HG03575 (cell line): ENCODE results near the gene PTPRM.
"Not testable (repeated sequence)": the region's sequence is repeated elsewhere in the genome, so short reads cannot be mapped to it uniquely, and the experiment has no call there.

Experiments used
- ATAC-seq: cut with Tn5 transposase; IDR thresholded peaks from one replicate; pipeline ENCODE4 v1.9.1; 2021; ENCODE audit not compliant: unreplicated experiment, insufficient number of reproducible peaks, low FRiP score; ENCODE audit errors: extremely low read depth

PTPRM gene

DNA sequence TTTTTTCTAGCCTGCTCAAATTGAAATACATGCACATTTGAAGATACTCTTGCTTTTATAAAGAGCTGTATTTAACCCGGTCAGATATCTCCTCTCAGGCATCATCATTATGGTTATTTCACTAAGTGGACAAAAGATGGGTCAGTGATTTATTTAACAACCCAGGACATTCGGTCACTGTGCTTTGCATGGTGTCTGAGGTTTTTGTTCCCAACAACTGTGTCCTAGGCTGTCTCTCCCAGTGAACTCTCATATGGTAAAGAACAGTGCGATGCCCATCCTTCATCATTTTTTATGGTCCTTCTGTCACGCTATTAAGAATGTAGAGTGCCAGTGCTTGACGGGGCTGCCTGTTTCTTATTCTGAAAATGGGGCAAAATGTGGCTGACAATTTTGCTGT lies 372.4 kb downstream of the PTPRM start:
- no peak for ATAC-seq

DNA sequence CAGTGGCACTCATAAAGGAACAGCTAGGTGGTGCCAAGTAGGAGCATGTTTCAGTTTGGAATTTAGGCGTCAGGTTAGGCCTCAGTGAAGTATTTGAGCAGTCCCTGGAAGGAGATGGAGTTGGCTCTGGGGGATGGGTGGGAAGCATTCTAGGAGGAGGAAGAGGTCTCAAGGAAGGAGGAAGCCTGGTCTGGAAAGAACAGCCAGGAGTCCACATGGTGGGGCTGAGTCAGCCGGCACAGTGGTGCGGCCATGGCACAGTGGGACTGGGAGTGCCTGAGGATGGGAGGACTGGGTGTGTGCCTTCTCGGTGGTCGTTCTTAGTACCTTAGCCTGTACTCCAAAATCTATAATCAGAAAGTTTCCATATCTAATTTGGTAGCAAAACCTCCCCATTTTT lies 373.3 kb downstream of the PTPRM start:
- ATAC-seq = no peak

- no peak for ATAC-seq
These were observed 373.9 kb downstream of the PTPRM start for GRCh38 chr18:7940971-7941370.

DNA sequence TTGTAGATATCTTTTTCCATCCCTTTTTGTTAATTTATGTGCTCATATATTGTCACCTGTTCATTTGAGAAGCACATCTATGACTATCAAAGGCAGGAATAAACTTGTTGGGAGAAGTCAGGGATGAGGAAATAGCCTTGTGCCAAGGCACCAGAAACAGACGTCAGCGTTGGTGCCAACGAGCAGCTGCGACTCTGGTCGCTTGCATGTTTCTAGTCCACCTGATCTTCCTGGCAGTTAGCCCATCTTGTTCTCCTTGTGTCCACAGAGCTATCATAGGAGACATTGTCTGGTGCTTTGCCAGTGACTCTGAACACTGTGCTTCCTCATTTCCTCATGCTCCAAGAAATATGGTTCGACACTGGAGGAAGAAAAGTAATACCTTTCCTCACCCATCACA lies 374.4 kb downstream of the PTPRM start:
- no peak for ATAC-seq

DNA sequence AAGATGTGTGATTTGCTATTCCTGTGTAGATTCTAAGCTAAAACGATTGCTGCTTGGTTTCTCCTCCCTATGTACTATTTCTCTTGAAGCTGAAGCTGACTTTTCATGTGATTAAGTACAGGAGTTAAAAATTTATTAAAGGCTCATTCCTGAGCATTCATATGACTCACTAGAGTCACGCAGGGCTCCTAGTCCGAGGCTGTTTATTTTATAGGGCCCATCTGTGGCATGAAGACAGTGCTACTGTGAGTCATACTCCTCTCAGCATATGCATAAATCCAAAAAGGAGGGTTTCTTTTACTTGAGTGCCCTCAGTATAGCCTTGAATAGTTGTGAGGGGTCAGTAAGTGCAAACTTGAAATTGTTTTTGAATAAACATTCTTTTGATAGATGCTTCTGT lies 378.8 kb downstream of the PTPRM start:
- ATAC-seq = no peak

DNA sequence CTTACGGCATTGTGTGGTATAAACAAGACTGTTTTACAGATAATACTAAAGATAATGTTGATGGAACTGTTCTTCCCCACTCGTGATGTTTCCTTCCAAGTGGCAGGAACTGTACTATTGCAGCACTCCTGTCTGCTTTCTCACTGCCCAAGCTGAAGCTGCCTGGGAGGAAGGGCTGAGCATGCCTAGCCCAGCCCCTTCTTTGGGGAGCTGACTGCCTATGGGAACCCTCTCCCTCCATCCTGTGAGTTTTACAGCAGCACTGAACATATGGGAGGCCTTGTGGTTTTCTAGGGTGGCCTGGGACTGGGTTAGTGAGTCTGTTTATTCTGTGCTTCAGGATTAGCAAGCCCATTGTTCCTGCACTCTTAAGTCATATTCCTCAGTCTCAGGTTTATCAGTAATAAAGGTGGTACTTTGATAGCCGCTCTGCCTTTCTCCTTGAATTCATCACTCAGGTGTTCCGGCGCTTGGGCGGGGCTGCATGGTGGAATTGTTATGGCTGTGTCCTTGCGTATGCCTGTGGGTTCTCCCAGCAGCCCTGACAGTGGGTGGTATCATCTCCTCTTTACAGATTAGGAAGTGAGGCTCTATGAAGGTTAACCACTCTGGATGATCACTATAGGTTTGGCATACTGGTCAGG lies 379.7 kb downstream of the PTPRM start:
- no peak for ATAC-seq

DNA sequence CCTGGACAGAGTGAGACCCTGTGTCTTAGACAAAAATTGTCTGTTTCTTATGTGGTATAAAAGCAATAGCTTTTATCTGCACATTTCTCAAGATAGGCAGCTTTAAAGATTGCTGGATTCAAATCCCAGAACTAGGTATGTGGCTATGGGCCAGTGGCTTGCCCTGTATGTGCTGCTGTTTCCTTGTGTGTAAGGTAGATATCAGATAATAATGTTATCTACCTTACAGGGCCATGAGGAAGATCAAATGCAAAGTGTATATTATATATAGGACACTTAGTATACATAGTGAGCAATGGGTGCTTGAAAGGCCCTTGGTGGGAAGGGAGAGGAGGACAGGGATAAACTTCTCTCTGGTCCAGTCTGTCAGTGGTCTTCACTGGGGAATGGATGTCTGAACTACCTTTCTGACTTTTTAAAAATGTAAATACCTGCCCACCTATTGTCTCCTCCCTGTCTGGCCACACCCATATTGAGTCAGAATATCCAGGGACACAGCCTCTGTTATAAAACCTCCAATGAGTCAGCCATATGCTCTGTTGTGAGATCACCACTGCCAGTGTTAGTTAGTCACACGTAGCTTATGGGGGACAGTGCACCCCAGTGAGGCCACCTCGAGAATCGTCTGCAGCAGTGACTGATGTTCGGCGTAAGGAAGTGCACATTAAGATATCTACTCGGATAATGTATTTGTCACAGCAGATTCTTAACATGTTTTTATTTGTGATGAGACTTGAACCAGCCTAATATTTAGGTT lies 383.4 kb downstream of the PTPRM start:
- ATAC-seq = no peak

DNA sequence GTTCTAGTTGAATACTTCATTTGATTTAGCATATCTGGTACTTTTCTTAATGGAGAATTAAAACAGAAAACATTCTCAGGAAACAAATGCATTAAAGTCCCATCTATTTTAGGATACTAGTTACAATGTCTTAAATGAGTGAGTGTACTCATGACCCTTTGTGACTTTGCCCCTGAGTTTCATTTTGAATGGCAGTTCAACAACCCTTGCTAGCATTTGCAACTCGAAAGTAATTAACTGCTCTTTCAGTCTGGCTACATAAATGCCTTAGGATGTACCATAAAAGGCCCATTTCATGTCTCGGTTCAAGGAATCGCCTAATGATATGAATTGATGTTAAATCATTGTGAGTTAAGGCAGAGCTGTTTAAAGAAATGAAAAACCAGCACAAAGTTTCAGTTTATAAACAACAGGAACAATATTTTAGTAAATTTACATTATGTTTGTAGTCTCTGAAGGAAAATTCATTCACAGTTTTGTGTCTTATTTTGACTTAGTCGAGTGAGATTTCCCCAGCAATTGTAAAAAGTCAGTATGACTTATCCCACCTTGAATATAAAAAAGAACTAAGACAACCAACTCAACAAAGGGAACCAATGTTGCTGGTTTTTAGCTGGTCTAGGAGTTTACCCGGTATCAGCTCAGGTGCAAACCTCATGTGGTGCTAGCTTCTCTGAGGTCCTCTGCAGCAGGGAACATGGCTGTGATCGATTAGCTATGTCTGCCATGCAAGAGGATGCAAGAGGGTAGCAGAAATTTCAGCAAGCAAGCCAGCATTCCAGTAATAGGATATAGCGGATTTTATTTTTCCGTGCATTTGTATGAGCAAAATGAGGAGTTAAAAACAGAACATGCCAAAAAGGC lies 386.2 kb downstream of the PTPRM start:
- ATAC-seq = peak; percentile 64

DNA sequence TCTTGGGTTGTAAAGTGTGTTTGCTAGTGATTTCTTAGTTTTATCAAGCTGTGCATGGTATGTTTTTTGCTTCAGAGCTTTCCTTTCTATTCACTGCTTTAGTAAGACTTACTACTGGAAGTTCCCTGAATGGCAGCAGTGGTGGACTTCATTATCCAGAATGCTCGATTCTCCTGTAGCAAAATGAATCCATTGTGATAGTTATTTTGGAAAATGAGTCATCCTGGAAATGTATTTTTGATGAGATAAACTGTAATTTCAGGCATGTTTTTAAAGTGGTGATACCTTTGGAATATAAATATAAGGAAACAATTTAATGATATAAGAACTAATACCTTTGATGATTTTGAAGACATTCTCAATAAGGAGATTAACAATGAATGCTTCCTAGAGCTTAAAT lies 387.1 kb downstream of the PTPRM start:
- ATAC-seq = no peak

DNA sequence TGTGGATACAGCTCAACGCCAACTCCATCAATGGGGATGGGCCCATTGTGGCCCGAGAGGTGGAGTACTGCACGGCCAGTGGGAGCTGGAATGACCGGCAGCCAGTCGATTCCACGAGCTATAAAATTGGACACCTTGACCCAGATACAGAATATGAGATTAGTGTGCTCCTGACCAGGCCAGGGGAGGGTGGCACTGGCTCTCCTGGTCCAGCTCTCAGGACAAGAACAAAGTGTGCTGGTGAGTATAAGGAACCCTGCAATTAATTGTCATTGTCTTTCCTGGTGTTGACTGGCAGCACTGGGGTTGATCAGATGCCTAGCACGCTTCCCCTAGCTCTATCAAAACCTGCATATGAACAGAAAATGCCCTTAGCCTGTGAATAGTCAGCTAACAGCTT lies 388.1 kb downstream of the PTPRM start:
- no peak for ATAC-seq

- no peak for ATAC-seq
These were observed 390.2 kb downstream of the PTPRM start for GRCh38 chr18:7957297-7957696.

- no peak for ATAC-seq
These were observed 391.2 kb downstream of the PTPRM start for GRCh38 chr18:7958081-7958896.

GRCh38 chr18:7958897-7959146 lies 391.7 kb downstream of the PTPRM start:
- no peak for ATAC-seq

DNA sequence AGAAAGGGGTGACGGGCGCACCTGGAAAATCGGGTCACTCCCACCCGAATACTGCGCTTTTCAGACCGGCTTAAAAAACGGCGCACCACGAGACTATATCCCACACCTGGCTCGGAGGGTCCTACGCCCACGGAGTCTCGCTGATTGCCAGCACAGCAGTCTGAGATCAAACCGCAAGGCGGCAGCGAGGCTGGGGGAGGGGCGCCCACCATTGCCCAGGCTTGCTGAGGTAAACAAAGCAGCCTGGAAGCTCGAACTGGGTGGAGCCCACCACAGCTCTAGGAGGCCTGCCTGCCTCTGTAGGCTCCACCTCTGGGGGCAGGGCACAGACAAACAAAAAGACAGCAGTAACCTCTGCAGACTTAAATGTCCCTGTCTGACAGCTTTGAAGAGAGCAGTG lies 399.6 kb downstream of the PTPRM start:
- ATAC-seq = not testable (repeated sequence)

GRCh38 chr18:7974200-7974874 lies 407.2 kb downstream of the PTPRM start:
- ATAC-seq = no peak

DNA sequence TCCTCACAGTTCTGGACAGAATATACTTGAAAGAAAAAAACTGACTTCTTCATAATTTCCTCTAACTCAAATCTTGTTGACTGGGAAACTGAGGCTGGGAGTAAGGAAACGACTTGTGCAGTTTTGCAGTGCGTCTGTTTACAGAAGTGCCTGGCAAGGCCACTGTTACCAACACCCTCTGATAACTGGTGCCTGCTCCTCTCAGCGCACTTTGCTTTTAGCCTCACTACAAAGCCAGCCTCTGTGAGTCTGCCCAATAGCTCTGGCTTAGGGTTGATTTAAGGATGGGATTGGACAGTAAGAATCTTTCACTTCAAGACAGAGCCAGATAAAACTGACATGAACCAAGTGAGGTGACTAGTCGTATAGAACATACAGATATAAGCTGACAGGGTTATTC lies 410.8 kb downstream of the PTPRM start:
- no peak for ATAC-seq

DNA sequence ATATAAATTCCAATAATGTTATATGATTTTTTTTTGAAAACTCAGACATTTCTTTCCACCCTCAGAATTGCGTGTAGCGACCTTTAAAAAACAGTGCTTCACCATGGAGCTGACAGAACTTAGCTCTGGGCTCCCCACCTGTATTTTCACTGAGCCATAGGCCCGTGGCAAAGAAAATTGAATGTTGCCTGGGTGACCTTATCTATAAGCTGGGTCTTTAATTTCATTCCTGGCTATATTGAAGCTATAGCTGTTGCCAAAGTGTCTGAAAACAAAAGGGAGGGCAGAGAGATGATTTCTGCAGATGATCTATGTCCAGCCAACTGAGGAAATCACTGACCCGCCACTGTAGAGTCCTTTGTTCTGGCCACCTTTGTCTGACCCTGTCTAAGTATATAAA lies 411.7 kb downstream of the PTPRM start:
- no peak for ATAC-seq

- ATAC-seq = no peak
These were observed 412.6 kb downstream of the PTPRM start for GRCh38 chr18:7979714-7980113.

DNA sequence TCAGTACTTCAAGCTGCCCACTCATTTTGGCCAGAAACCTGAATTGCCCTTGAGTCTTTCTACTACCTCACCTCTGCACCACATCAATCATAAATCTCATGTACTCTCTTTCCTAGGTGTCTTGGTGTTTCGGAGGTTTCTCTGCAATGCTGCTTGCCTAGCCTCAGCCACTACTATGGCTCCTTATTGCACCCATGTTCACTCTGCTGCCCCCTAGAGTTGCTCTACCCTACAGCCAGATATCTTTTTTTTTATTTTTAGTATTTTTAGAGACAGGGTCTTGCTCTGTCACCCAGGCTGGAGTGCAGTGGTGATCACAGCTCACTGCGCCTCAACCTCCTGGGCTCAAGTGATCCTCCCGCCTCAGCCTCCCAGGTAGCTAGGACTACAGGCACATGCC lies 413.0 kb downstream of the PTPRM start:
- no peak for ATAC-seq
